GM18909 (cell line): ENCODE measurements around the gene BIRC6.

ENCODE experiments used
- ATAC-seq: cut with Tn5 transposase; IDR thresholded peaks from one replicate; pipeline ENCODE4 v1.9.1; 2021; ENCODE audit warnings: mild to moderate bottlenecking; ENCODE audit not compliant: unreplicated experiment, poor library complexity

BIRC6 gene

GRCh38 chr2:32666704-32667103 is 309.9 kb downstream of the BIRC6 start:
- ATAC-seq: no peak

- ATAC-seq: no peak
These were observed 311.4 kb downstream of the BIRC6 start for GRCh38 chr2:32668254-32668653.
